ENCODE measurements around the gene DCAF17.
"Not testable (repeated sequence)": the region's sequence is repeated elsewhere in the genome, so short reads cannot be mapped to it uniquely, and the experiment has no call there.

Gene DCAF17

GRCh38 chr2:171460537-171460936, 26.5 kb downstream of the DCAF17 start:
- no peak for DNase-seq

DNA sequence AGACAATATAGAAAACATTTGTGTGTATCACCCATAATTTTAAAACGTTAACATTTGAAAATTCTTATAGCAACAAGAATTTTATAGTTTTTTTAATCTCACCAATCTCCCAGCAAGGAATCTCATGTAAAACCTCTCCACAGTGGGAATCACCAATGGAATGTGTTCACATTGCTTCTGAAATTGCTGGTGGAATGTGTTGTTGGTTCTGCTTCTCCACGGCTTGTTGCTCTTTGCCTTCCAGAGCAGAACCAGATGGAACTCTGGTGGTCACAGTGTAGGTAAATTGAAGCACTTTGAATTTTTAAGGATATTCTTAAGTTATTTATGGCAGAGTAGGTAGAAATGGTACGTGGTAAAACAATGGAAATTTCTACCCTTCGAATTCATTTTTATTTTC, 35.1 kb downstream of the DCAF17 start:
- DNase-seq, result no peak

DNA sequence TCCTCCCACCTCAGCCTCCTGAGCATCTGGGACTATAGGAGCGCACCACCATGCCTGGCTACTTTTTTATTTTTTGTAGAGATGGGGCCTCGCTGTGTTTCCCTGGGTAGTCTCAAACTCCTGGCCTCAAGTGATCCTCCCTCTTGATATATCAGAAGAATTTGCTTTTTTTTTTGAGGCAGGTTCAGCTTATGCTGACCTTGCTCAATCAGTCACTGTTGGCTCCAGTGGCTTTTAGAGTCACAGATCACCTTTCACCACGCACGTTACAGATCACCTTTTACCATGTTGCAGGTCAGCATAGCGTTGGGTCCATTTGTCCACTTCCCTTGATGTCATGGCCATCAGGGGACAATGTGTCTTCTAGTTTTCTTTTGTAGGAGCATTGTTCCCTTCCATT, 36.1 kb downstream of the DCAF17 start:
- no peak for DNase-seq

- no peak for DNase-seq
Measured at GRCh38 chr2:171475979-171476378, 42.0 kb downstream of the DCAF17 start.

GRCh38 chr2:171478345-171478744, 44.3 kb downstream of the DCAF17 start:
- no peak for DNase-seq

DNA sequence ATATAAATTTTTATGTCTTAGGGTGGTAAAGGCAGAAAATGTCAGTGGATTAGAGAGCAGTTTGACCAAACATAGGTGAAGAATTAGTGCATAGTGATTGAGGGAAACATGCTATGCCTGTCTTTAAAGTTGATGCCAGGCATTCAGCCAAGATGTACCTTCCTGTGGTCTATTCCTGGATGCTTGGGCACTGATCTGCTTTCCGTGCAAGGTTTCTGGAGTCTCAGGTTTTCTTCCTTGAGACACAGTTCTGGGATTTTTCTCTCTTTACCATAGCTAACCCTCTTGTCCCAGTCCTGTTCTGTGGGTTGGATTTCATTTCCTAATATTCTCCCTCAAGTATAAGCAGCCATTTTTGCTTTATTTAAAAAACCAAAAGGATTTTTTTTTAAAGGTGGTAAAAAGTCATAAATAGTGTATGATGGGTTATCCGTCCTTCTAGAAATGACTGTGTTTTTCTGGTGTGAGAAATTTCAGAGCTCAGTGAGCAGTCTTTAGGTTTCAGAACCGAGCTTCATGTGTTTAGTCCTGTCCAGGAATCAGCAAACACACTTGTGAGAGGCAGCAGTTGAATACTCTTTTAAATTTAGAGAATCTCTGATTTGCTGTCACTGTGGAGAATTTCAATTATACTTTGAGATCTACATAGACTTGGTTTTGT, 45.3 kb downstream of the DCAF17 start:
- DNase-seq, result no peak

DNA sequence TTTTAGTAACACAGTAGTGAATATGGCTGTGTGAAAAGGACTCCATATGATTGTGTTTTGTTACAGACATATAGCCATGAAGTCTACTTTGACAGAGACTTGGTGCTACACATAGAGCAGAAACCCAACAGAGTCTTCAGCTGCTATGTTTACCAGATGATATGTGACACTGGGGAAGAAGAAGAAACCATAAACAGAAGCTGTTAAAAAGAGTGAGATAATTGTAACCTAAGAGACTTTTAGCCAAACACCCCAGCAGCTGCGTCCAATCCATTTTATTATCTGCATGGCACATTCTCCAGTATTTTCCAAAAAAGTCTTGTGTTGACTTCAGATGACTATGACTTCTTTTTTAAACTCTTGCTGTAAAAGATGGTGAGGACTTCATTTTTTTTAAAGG, 46.9 kb downstream of the DCAF17 start:
- DNase-seq, result no peak

GRCh38 chr2:171482308-171482707, 48.3 kb downstream of the DCAF17 start:
- DNase-seq, result no peak

- no peak for DNase-seq
Measured at GRCh38 chr2:171482877-171483276, 48.9 kb downstream of the DCAF17 start.

DNA sequence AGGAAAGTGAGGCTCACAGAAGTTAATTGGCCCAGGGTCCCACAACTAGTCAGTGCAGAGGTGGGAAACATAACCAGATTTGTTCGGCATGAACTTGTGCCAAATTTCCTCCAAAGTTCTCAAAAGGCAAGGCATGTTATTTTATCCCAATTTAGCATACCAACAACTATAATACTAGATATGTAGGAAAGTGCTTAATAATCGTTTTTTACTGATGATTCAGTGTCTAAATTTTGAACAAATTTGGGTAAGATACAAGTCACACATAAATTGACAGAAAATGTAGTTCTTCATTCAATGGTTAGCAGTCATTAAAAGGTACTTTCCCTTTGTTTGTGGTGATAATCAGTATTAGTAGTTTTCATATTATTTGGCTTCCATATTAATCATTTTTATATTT, 49.8 kb downstream of the DCAF17 start:
- DNase-seq, result no peak

- no peak for DNase-seq
Measured at GRCh38 chr2:171485116-171485515, 51.1 kb downstream of the DCAF17 start.

DNA sequence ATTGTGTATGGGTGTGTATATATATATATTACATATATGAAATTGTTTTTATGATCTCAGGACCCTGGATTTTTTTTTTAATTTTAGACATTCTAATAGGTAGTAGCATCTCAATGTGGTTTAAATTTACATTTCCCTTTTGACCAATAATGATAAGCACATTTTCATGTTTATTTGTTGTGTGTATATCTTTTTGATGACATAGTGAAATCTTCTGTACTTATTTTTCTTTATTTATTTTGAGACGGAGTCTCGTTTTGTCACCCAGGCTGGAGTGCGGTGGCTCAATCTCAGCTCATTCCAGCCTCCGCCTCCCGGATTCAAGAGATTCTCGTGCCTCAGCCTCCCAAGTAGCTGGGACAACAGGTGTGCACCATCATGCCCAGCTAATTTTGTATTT, 53.2 kb downstream of the DCAF17 start:
- no peak for DNase-seq

DNA sequence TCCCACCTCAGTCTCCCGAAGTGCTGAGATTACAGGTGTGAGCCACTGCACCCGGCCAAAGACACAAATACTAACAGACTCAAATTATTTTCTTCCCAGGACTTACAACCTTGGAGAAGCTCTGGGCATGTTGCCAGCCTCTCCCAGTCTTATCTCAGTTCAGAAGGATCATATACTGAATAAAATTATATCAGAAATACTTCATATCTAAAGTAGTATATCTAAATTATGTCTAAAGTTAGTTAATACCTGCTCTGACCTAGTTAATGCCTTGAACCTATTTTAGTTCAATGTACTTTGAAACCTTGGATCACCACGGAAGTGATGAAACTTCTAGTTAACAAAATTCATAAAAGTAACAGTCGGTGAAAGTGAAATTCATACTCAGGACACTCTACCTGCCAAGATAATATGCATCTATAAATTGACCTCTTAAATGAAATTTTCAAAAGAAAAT, 53.8 kb downstream of the DCAF17 start:
- no peak for DNase-seq

DNA sequence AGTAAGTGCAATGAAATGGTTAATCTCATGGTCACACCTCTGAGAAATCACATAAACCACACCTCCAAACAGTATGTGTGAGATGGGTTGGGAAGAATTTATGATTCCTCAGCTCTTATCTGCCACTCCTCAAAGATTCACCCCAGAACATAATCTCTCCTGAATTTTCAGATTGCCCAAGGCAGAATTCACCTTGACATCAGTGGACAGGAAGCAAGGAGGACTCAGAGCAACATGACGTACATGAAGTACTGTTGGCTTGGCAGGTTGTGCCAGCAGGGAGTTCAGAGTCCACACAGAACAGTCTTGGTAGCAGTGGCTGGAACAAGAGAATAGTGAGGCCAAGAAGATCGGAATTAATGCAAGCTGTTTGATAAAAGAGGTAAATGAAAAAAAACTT, 56.6 kb downstream of the DCAF17 start:
- DNase-seq, result no peak

DNA sequence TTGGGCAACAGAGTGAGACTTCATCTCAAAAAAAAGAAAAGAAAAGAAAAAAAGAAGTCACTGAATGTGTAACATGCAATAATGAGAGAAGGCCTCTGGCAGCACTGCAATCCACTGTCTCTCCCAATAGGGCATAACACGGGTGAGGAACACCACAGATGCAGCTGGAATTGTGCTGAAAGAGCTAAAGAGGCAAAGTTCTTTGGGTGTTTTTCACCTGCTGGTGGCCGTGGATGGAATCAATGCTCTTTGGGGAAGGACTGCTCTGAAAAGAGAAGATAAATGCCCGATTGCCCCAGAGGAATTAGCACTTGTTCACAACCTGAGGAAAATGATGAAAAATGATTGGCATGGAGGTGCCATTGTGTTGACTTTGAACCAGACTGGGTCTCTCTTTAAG, 57.3 kb downstream of the DCAF17 start:
- no peak for DNase-seq

- DNase-seq, result no peak
Measured at GRCh38 chr2:171492664-171493063, 58.6 kb downstream of the DCAF17 start.

GRCh38 chr2:171497664-171498063, 63.6 kb downstream of the DCAF17 start:
- DNase-seq, result not testable (repeated sequence)

- DNase-seq, result no peak
Measured at GRCh38 chr2:171505374-171505773, 71.3 kb downstream of the DCAF17 start.

- no peak for DNase-seq
Measured at GRCh38 chr2:171509945-171510731, 76.1 kb downstream of the DCAF17 start.

GRCh38 chr2:171512014-171512413, 78.0 kb downstream of the DCAF17 start:
- no peak for DNase-seq

DNA sequence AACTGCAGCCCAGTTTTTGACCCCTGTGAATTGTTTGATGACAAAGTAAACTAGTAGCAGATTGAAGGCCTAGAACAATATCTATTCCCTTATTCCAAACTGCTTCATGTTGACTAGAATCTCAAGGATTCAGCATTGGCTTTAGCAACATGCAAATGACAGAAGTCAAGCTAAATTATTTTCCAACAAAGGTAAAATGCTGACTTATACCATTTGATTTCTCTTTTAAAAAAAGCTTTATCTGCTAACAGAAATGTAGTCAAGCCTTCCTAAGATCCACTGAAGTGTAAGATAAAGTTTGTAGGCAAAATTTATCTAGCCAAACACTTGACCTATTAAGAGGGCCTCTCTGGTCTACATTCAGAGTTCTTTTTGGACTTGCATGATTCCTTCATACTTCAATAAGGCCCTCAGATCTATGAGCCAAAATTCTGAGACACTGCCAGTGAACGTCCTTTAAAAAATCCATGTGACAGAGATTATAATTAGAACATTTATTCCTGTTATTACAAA, 78.7 kb downstream of the DCAF17 start:
- DNase-seq, result no peak

- DNase-seq, result no peak
Measured at GRCh38 chr2:171513719-171514160, 79.7 kb downstream of the DCAF17 start.

DNA sequence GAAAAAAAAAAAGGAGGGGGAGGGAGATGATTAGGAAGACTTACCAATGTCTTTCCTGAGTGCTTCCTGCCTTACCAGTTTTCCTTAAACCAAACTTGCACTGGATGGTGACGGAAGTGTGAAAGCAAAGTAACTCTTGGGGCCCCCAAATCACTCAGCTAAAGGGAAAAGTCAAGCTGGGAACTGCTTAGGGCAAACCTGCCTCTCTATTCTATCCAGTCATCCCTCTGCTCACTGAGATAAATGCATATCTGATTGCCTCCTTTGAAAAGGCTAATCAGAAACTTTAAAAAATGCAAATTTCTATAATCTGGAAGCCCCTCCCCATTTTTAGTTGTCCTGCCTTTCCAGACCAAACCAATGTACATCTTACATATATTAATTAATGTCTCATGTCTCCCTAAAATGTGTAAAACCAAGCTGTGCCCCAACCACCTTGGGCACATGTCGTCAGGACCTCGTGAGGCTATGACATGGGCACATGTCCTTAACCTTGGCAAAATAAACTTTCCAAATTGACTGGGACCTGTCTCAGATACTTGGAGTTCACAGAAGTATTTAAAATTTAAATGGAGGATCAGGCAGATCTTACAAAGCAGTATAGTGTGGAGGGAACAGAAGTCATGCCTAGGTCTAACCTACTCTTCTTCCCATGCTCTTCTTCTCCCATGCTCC, 81.0 kb downstream of the DCAF17 start:
- DNase-seq, result no peak

Data from activated CD4-positive, alpha-beta T cell treated with anti-CD3 and anti-CD28 coated beads for 48 hours (primary cell).